Stomach (tissue), 4 donors: ENCODE measurements around the gene C1orf174.

Experiments
- CTCF ChIP-seq, 7 experiments: fragments of 450-650 bp in 4 of 7; fragments of 200-600 bp in 3 of 7; sonication (generic) in 3 of 7; IDR thresholded peaks; one replicate each; pipeline ENCODE4 v1.5.1; 2016 to 2019; ENCODE audit warnings: antibody characterized with exemption in 7 of 7, control low read depth in 2 of 7, mild to moderate bottlenecking in 1 of 7
- EP300 ChIP-seq: sonication (generic); formaldehyde crosslinking; IDR thresholded peaks from one replicate; pipeline ENCODE4 v1.6.1; 2017; ENCODE audit warnings: antibody characterized with exemption
- POLR2A ChIP-seq, 4 donors: fragments of 450-650 bp; IDR thresholded peaks; one replicate each; pipeline ENCODE4 v1.6.1; 2016; ENCODE audit warnings: antibody characterized with exemption in 4 of 4, control low read depth in 2 of 4, mild to moderate bottlenecking in 1 of 4, moderate library complexity in 1 of 4
- POLR2AphosphoS5 ChIP-seq, 3 donors: sonication (generic); formaldehyde crosslinking; IDR thresholded peaks; one replicate each; pipeline ENCODE4 v1.6.1; 2016; ENCODE audit warnings: antibody characterized with exemption in 3 of 3

DNA sequence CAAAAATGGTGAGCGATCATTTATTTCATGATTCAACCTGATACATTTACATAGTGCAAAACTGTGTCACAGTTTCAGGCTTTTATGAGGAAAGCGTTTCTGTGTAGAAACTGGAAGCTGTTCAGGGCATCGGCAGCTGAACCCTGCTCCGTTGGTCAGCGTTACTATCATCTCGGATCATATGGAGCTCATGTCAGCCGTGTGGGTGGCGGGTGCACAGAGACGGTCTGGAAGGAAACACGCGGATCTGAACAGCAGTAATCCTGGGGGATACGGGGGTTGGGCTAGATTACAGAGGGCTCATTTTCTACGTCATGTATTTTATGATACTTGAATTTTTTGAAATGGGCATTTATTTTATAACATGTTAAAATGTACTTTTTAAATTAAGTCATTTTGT is 15.1 kb downstream of the C1orf174 start:
- TF ChIP-seq POLR2A (IDR thresholded peaks at IDR 0.05) (no peak), CTCF (IDR thresholded peaks at IDR 0.05) (no peak), POLR2AphosphoS5 (IDR thresholded peaks at IDR 0.05) (no peak), EP300 (no peak)
